SK-N-SH (cell line): ENCODE results near the gene DCUN1D3. TPM values are rescaled to one million over a fixed set of nuclear protein-coding genes. Genes with fewer than 3 reads are reported as not detected.

Experiments used
- CTCF ChIA-PET: fragments of 300-600, 350-600 bp; formaldehyde crosslinking; extraction: SDS; loops from one replicate; lab custom pipeline; 2021; lab: Yijun Ruan, JAX
- POLR2A ChIA-PET: fragments of 350-600 bp; sonication (Branson Sonifier 250); formaldehyde crosslinking; extraction: SDS; loops from one replicate; lab custom pipeline; 2020; ENCODE audit warnings: antibody characterized with exemption, inconsistent platforms; lab: Yijun Ruan, JAX
- DNase-seq: peaks from one replicate; pipeline ENCODE4 v3.0.0; 2012
- H2AFZ ChIP-seq: fragments of 200-600 bp; sonication (generic); 2 replicates; pipeline ENCODE4 v1.8.1; 2016; ENCODE audit warnings: antibody characterized with exemption, mild to moderate bottlenecking, low read depth
- H3F3A ChIP-seq: fragments of 200-600 bp; sonication (generic); replicated peaks from 2 replicates; pipeline ENCODE3; 2016; ENCODE audit warnings: antibody characterized with exemption, mild to moderate bottlenecking; ENCODE audit not compliant: insufficient read depth
- H3K27ac ChIP-seq, 2 experiments: fragments of 200-500 bp in 1 of 2; fragments of 200-600 bp in 1 of 2; sonication (Bioruptor generic) in 1 of 2; sonication (generic), shearing (Covaris generic) in 1 of 2; 2 replicates each; pipeline versions ENCODE4 v1.5.1 to v1.6.1; 2014 to 2016; ENCODE audit warnings: low read depth in 2 of 2, inconsistent platforms in 1 of 2, low read length in 1 of 2, mild to moderate bottlenecking in 1 of 2, mixed read lengths in 1 of 2
- H3K27me3 ChIP-seq: fragments of 200-600 bp; sonication (generic), shearing (Covaris generic); 2 replicates; pipeline ENCODE4 v1.6.1; 2016; ENCODE audit warnings: mixed run types; ENCODE audit not compliant: insufficient read depth
- H3K36me3 ChIP-seq, 2 experiments: fragments of 200-500 bp in 1 of 2; fragments of 200-600 bp in 1 of 2; sonication (Bioruptor generic) in 1 of 2; sonication (generic) in 1 of 2; replicated peaks in 1 of 2; 2 replicates each; pipeline versions ENCODE3 to v1.5.1; 2014 to 2016; ENCODE audit warnings: low read length in 1 of 2, mild to moderate bottlenecking in 1 of 2; ENCODE audit not compliant: insufficient read depth in 2 of 2, control insufficient read depth in 1 of 2
- H3K4me1 ChIP-seq, 2 experiments: fragments of 200-500 bp in 1 of 2; fragments of 200-600 bp in 1 of 2; sonication (Bioruptor generic) in 1 of 2; sonication (generic), shearing (Covaris generic) in 1 of 2; 2 replicates each; pipeline versions ENCODE4 v1.5.1 to v1.6.1; 2014 to 2016; ENCODE audit warnings: low read depth in 1 of 2, low read length in 1 of 2, mixed run types in 1 of 2; ENCODE audit not compliant: insufficient read depth in 2 of 2, control insufficient read depth in 1 of 2
- H3K4me2 ChIP-seq: fragments of 200-600 bp; sonication (generic), shearing (Covaris generic); 2 replicates; pipeline ENCODE4 v1.6.1; 2017; ENCODE audit warnings: mixed run types
- H3K4me3 ChIP-seq, 2 experiments: fragments of 200-500 bp in 1 of 2; fragments of 200-600 bp in 1 of 2; sonication (Bioruptor generic) in 1 of 2; sonication (generic), shearing (Covaris generic) in 1 of 2; 2 replicates each; pipeline versions ENCODE4 v1.5.1 to v1.8.1; 2014 to 2016; ENCODE audit warnings: low read depth in 2 of 2, inconsistent platforms in 1 of 2, low read length in 1 of 2, mild to moderate bottlenecking in 1 of 2, mixed read lengths in 1 of 2, moderate library complexity in 1 of 2
- H3K79me2 ChIP-seq: fragments of 200-600 bp; sonication (generic); 2 replicates; pipeline ENCODE4 v1.8.1; 2017; ENCODE audit warnings: mild to moderate bottlenecking; ENCODE audit not compliant: insufficient read depth
- H3K9ac ChIP-seq: fragments of 200-600 bp; sonication (generic); 2 replicates; pipeline ENCODE4 v1.6.1; 2017; ENCODE audit warnings: mixed run types
- H3K9me2 ChIP-seq: fragments of 200-600 bp; sonication (generic); 2 replicates; pipeline ENCODE4 v1.6.1; 2017; ENCODE audit warnings: mixed run types
- H3K9me3 ChIP-seq: fragments of 200-600 bp; sonication (generic); 2 replicates; pipeline ENCODE4 v1.6.1; 2017; ENCODE audit warnings: mixed run types, mild to moderate bottlenecking, moderate library complexity
- H4K20me1 ChIP-seq: fragments of 200-600 bp; sonication (generic); 2 replicates; pipeline ENCODE4 v1.6.1; 2017; ENCODE audit warnings: mild to moderate bottlenecking, mixed run types; ENCODE audit not compliant: insufficient read depth
- CTCF ChIP-seq: fragments of 200-600 bp; sonication (generic); IDR thresholded peaks from 2 replicates; pipeline ENCODE4 v1.6.1; 2017; ENCODE audit warnings: antibody characterized with exemption, mild to moderate bottlenecking, moderate library complexity
- ELF1 ChIP-seq: IDR thresholded peaks from 2 replicates; pipeline ENCODE4 v1.4.0; 2012
- EP300 ChIP-seq, 2 experiments: IDR thresholded peaks; 2 replicates each; pipeline versions ENCODE4 v1.4.0 to v1.6.1; 2012; ENCODE audit warnings: borderline replicate concordance in 1 of 2, low read depth in 1 of 2, low read length in 1 of 2
- EZH2phosphoT487 ChIP-seq: fragments of 200-600 bp; sonication (generic); IDR thresholded peaks from 2 replicates; pipeline ENCODE4 v1.6.1; 2017; ENCODE audit warnings: low read depth, mixed run types, mild to moderate bottlenecking, antibody characterized with exemption, moderate library complexity, borderline replicate concordance
- FOXJ3 ChIP-seq: sonication (generic); formaldehyde crosslinking; IDR thresholded peaks from 2 replicates; pipeline ENCODE4 v1.5.1; 2020; ENCODE audit warnings: mild to moderate bottlenecking, missing genetic modification reagents
- GABPA ChIP-seq: IDR thresholded peaks from 2 replicates; pipeline ENCODE4 v1.4.0; 2012; ENCODE audit warnings: low read depth, mild to moderate bottlenecking
- GATA2 ChIP-seq: sonication (generic); formaldehyde crosslinking; IDR thresholded peaks from 2 replicates; pipeline ENCODE4 v1.5.0; 2020; ENCODE audit warnings: mild to moderate bottlenecking, missing genetic modification reagents
- IRF3 ChIP-seq: fragments of 150-350 bp; IDR thresholded peaks from 2 replicates; pipeline ENCODE4 v1.6.1; 2016; ENCODE audit warnings: mild to moderate bottlenecking, low read depth, low read length
- MXI1 ChIP-seq: IDR thresholded peaks from 2 replicates; pipeline ENCODE4 v1.6.1; 2012; ENCODE audit warnings: mild to moderate bottlenecking, low read depth, low read length, improper control_type of control experiment
- NRF1 ChIP-seq: IDR thresholded peaks from 2 replicates; pipeline ENCODE4 v1.6.1; 2012; ENCODE audit warnings: low read depth, mild to moderate bottlenecking, low read length
- RAD21 ChIP-seq: IDR thresholded peaks from 2 replicates; pipeline ENCODE4 v1.6.1; 2012; ENCODE audit warnings: mild to moderate bottlenecking, low read length
- RFX5 ChIP-seq: IDR thresholded peaks from 2 replicates; pipeline ENCODE4 v1.6.1; 2012; ENCODE audit warnings: mild to moderate bottlenecking, improper control_type of control experiment, low read length
- RXRA ChIP-seq: IDR thresholded peaks from 2 replicates; pipeline ENCODE4 v1.4.0; 2012; ENCODE audit warnings: low read depth, mild to moderate bottlenecking, borderline replicate concordance
- SMC3 ChIP-seq: IDR thresholded peaks from 2 replicates; pipeline ENCODE4 v1.6.1; 2012; ENCODE audit warnings: low read depth, low read length, improper control_type of control experiment
- TEAD4 ChIP-seq: IDR thresholded peaks from 2 replicates; pipeline ENCODE4 v1.4.0; 2012; ENCODE audit warnings: mild to moderate bottlenecking, borderline replicate concordance; ENCODE audit not compliant: insufficient read depth
- YY1 ChIP-seq: IDR thresholded peaks from 2 replicates; pipeline ENCODE4 v1.4.0; 2012; ENCODE audit warnings: low read depth, mild to moderate bottlenecking
- WGBS: methylation state at CpG from one replicate; pipeline ENCODE4 v1.1.6; 2017; ENCODE audit warnings: low lambda C conversion rate; 5-methylcytosine and 5-hydroxymethylcytosine counted together
- polyA plus RNA-seq, 3 experiments: library from polyadenylated mRNA; depleted of rRNA; stranded (reverse); fragments of >200 nt; gene quantifications; 2 replicates each; pipeline ENCODE4 v1.2.3, GENCODE V29; 2012
- TF ChIP-seq, protein P1 (sequence below): IDR thresholded peaks from 2 replicates; pipeline ENCODE4 v1.4.0; 2012; ENCODE audit warnings: low read depth, borderline replicate concordance
- TF ChIP-seq, protein P2 (sequence below): fragments of 150-350 bp; IDR thresholded peaks from 2 replicates; pipeline ENCODE4 v1.6.1; 2017; ENCODE audit warnings: antibody characterized with exemption, low read length, low read depth, borderline replicate concordance
- TF ChIP-seq, protein P3 (sequence below): IDR thresholded peaks from 2 replicates; pipeline ENCODE4; 2012

The DCUN1D3 gene
- polyA plus RNA-seq, 1 of the 3 experiments (the other 2 are of a cell fraction), result 4.7 TPM

DNA sequence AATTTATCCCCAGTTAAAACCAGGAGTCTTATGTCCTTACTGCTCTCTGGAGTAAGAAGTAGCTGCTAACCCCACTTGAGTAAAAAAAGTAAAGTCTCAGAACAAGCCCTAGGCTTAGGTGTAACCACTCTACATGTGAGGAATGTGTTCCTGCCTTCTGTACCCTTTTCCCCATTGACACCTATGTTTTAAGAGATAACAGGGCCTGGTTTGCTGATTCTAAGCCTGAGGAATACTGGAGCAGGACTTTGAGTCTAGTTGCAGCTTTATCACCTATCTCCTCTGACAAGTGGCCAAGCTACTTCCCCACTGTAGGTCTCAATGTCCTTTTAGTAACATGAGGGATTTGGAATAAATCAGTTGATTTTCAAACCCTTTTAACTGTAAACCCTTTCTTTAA, 53.6 kb downstream of the DCUN1D3 start (continued):
- TF ChIP-seq, protein P1, sequence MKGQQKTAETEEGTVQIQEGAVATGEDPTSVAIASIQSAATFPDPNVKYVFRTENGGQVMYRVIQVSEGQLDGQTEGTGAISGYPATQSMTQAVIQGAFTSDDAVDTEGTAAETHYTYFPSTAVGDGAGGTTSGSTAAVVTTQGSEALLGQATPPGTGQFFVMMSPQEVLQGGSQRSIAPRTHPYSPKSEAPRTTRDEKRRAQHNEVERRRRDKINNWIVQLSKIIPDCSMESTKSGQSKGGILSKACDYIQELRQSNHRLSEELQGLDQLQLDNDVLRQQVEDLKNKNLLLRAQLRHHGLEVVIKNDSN, result no peak
- TF ChIP-seq, protein P2, sequence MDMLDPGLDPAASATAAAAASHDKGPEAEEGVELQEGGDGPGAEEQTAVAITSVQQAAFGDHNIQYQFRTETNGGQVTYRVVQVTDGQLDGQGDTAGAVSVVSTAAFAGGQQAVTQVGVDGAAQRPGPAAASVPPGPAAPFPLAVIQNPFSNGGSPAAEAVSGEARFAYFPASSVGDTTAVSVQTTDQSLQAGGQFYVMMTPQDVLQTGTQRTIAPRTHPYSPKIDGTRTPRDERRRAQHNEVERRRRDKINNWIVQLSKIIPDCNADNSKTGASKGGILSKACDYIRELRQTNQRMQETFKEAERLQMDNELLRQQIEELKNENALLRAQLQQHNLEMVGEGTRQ, result no peak
- TF ChIP-seq GABPA (no peak), GATA2 (CRISPR knock-in tag) (no peak), MXI1 (no peak), YY1 (no peak), EZH2phosphoT487 (no peak)

- Histone ChIP-seq H3K4me3 (no peak overlapping the region), H3K27ac (no peak overlapping the region), H4K20me1 (no peaks in the 10 kb centered on the region), H3K4me2 (no peak overlapping the region), H3K79me2 (no peaks in the 10 kb centered on the region), H3K4me1 (no peaks in the 10 kb centered on the region; a peak in 1 of 4 replicates), H3F3A (peaks cover 3% of the 10 kb centered on the region), H2AFZ (no peak overlapping the region), H3K9ac (no peak overlapping the region), H3K9me2 (no peaks in the 10 kb centered on the region), H3K9me3 (no peaks in the 10 kb centered on the region), H3K27me3 (no peaks in the 10 kb centered on the region), H3K36me3 (peaks cover 34 to 38% of the 10 kb centered on the region in 2 experiments)
- no peak for TF ChIP-seq RXRA
- TF ChIP-seq, protein P1, result no peak
- TF ChIP-seq CTCF, result no peak
- TF ChIP-seq RFX5, result no peak
- TF ChIP-seq NRF1, result no peak
- TF ChIP-seq GATA2 (CRISPR knock-in tag), result no peak
- TF ChIP-seq SMC3, result no peak
- no peak for TF ChIP-seq FOXJ3 (CRISPR knock-in tag)
- no peak for TF ChIP-seq ELF1
- TF ChIP-seq EP300 (IDR thresholded peaks at IDR 0.05; ENCODE audit: borderline replicate concordance in 1 of 2, low read depth in 1 of 2, low read length in 1 of 2), result no peak
- no peak for TF ChIP-seq IRF3
- no peak for TF ChIP-seq TEAD4
- TF ChIP-seq, protein P3, sequence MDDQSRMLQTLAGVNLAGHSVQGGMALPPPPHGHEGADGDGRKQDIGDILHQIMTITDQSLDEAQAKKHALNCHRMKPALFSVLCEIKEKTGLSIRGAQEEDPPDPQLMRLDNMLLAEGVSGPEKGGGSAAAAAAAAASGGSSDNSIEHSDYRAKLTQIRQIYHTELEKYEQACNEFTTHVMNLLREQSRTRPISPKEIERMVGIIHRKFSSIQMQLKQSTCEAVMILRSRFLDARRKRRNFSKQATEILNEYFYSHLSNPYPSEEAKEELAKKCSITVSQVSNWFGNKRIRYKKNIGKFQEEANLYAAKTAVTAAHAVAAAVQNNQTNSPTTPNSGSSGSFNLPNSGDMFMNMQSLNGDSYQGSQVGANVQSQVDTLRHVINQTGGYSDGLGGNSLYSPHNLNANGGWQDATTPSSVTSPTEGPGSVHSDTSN, result no peak
- no peak for TF ChIP-seq RAD21
- no peak for DNase-seq
- ChIA-PET CTCF (interaction anchor here (1.2 to 5.1 kb wide), 4 partner anchors 13 to 1475 kb away, joined by 3 to 50 read pairs (median 4); no protein-coding TSS in a partner anchor), POLR2A (no interaction called here)
- WGBS, result 92% methylated on average over 6 of the region's 6 CpGs
These were observed 54.1 kb downstream of the DCUN1D3 start for GRCh38 chr16:20846030-20846429.
